GM12878 (cell line): ENCODE measurements around the gene CNDP1. TPM values are rescaled to one million over a fixed set of nuclear protein-coding genes. Genes with fewer than 3 reads are reported as not detected.

Experiments used
- ATAC-seq: fragments of 200-7000 bp; cut with Tn5 transposase; 3 replicates; pipeline ENCODE4 v1.9.1; 2020; ENCODE audit warnings: mild to moderate bottlenecking, moderate library complexity
- BruUV-seq: library from RNA; stranded (reverse); fragments of 400-500 nt; replicated peaks from 2 replicates; lab custom pipeline; 2021; lab: Mats Ljungman, UMichigan
- CTCF ChIA-PET: fragments of 300-600 bp; sonication (Branson Sonifier 250); formaldehyde crosslinking; extraction: SDS; loops from one replicate; lab custom pipeline; 2021; ENCODE audit warnings: inconsistent platforms; lab: Yijun Ruan, JAX
- POLR2A ChIA-PET: fragments of 350-600 bp; formaldehyde crosslinking; extraction: SDS; loops from one replicate; lab custom pipeline; 2021; ENCODE audit warnings: inconsistent platforms; lab: Charles Lee
- RAD21 ChIA-PET: fragments of 300-600 bp; sonication (Branson Sonifier 250); formaldehyde crosslinking; loops from one replicate; lab custom pipeline; 2023; ENCODE audit warnings: antibody characterized with exemption; ENCODE audit not compliant: unreplicated experiment; lab: Charles Lee
- SMC1A ChIA-PET: fragments of 300-600 bp; sonication (Branson Sonifier 250); formaldehyde crosslinking; loops from one replicate; lab custom pipeline; 2023; ENCODE audit not compliant: unreplicated experiment, uncharacterized antibody; lab: Charles Lee
- DNase-seq: peaks from one replicate; pipeline ENCODE4 v3.0.0-alpha.2; 2011; ENCODE audit warnings: low read depth, low spot score
- FAIRE-seq: peaks from 3 replicates; lab custom pipeline; 2011; peaks lifted over from hg19 to GRCh38; lab: Jason Lieb, UNC
- H2AFZ ChIP-seq: 2 replicates; pipeline ENCODE4 v1.6.0; 2011; ENCODE audit warnings: low read depth, low read length, control low read depth; ENCODE audit not compliant: control insufficient read depth
- H3K27ac ChIP-seq: 2 replicates; pipeline ENCODE4 v1.5.1; 2011; ENCODE audit warnings: control low read depth; ENCODE audit not compliant: control insufficient read depth, insufficient read depth
- H3K27me3 ChIP-seq, 2 experiments: replicated peaks in 1 of 2; 2 replicates each; pipeline versions ENCODE4 v1.6.0 to v1.6.1; 2011; ENCODE audit warnings: low read length in 1 of 2; ENCODE audit not compliant: control insufficient read depth in 2 of 2, insufficient read depth in 2 of 2
- H3K36me3 ChIP-seq, 2 experiments: 2 replicates each; pipeline ENCODE4 v1.5.1; 2011; ENCODE audit warnings: low read length in 1 of 2; ENCODE audit not compliant: control insufficient read depth in 2 of 2, insufficient read depth in 2 of 2
- H3K4me1 ChIP-seq: 2 replicates; pipeline ENCODE4 v1.6.1; 2011; ENCODE audit warnings: mild to moderate bottlenecking, low read length, moderate library complexity, mixed read lengths; ENCODE audit not compliant: control insufficient read depth, insufficient read depth
- H3K4me2 ChIP-seq: 2 replicates; pipeline ENCODE4 v1.6.0; 2011; ENCODE audit warnings: control low read depth; ENCODE audit not compliant: control insufficient read depth, insufficient read depth
- H3K4me3 ChIP-seq: fragments of 200-600 bp; sonication (generic); 2 replicates; pipeline ENCODE4 v1.5.1; 2016
- H3K79me2 ChIP-seq: 2 replicates; pipeline ENCODE4 v1.6.0; 2011; ENCODE audit warnings: low read length; ENCODE audit not compliant: control insufficient read depth, insufficient read depth
- H3K9ac ChIP-seq: 2 replicates; pipeline ENCODE4 v1.8.0; 2011; ENCODE audit warnings: low read length, control low read depth, mixed read lengths; ENCODE audit not compliant: control insufficient read depth, insufficient read depth
- H3K9me3 ChIP-seq: replicated peaks from 3 replicates; pipeline ENCODE4 v1.5.1; 2011; ENCODE audit warnings: mild to moderate bottlenecking, low read length; ENCODE audit not compliant: control insufficient read depth, insufficient read depth
- H4K20me1 ChIP-seq: 2 replicates; pipeline ENCODE4 v1.6.0; 2011; ENCODE audit not compliant: control insufficient read depth, insufficient read depth
- CBX5 ChIP-seq: sonication (generic); IDR thresholded peaks from 2 replicates; pipeline ENCODE4 v1.6.1; 2016; ENCODE audit warnings: low read depth, moderate library complexity, mild to moderate bottlenecking, inconsistent platforms
- CEBPB ChIP-seq, 2 experiments: fragments of 150-350 bp in 1 of 2; IDR thresholded peaks; 2 replicates each; pipeline ENCODE4 v1.6.1; 2012 to 2014; ENCODE audit warnings: low read depth in 2 of 2, low read length in 2 of 2, borderline replicate concordance in 1 of 2, inconsistent platforms in 1 of 2
- ETV6 ChIP-seq, 2 experiments: fragments of 450-650 bp in 1 of 2; IDR thresholded peaks in 1 of 2; conservative IDR thresholded peaks in 1 of 2; 2 replicates each; pipeline ENCODE4 v1.6.1; 2014; ENCODE audit warnings: antibody characterized with exemption in 1 of 2, borderline replicate concordance in 1 of 2, low read depth in 1 of 2, mild to moderate bottlenecking in 1 of 2, moderate library complexity in 1 of 2
- HDGF ChIP-seq: fragments of 450-650 bp; IDR thresholded peaks from 2 replicates; pipeline ENCODE4 v1.6.1; 2016; ENCODE audit warnings: antibody characterized with exemption
- PRDM15 ChIP-seq: fragments of 450-650 bp; formaldehyde crosslinking; IDR thresholded peaks from 2 replicates; pipeline ENCODE4 v1.4.0; 2020; ENCODE audit warnings: mild to moderate bottlenecking, moderate library complexity
- RAD21 ChIP-seq: IDR thresholded peaks from 2 replicates; pipeline ENCODE4 v1.6.1; 2011; ENCODE audit warnings: mild to moderate bottlenecking, low read depth, low read length, moderate library complexity; ENCODE audit not compliant: insufficient read depth
- RELB ChIP-seq: fragments of 450-650 bp; IDR thresholded peaks from 2 replicates; pipeline ENCODE4 v1.6.1; 2017; ENCODE audit warnings: low read depth, mild to moderate bottlenecking, moderate library complexity
- YY1 ChIP-seq: IDR thresholded peaks from 2 replicates; pipeline ENCODE4 v1.6.1; 2011; ENCODE audit warnings: low read depth, mild to moderate bottlenecking, low read length
- ZNF207 ChIP-seq: fragments of 450-650 bp; IDR thresholded peaks from 2 replicates; pipeline ENCODE4 v1.6.1; 2014; ENCODE audit warnings: antibody characterized with exemption, mild to moderate bottlenecking, borderline replicate concordance
- ZNF384 ChIP-seq: IDR thresholded peaks from 2 replicates; pipeline ENCODE4 v1.6.1; 2012; ENCODE audit warnings: low read depth, mild to moderate bottlenecking, low read length, improper control_type of control experiment, borderline replicate concordance
- ZZZ3 ChIP-seq: IDR thresholded peaks from 2 replicates; pipeline ENCODE4 v1.6.1; 2011; ENCODE audit warnings: low read depth; ENCODE audit not compliant: control insufficient read depth, insufficient read length
- WGBS: methylation state at CpG from one replicate; pipeline ENCODE4 v1.1.6; 2016; ENCODE audit warnings: low lambda C conversion rate; ENCODE audit not compliant: insufficient replicate concordance, insufficient coverage; ENCODE audit errors: missing lambda C conversion rate; 5-methylcytosine and 5-hydroxymethylcytosine counted together
- in situ Hi-C: fragments of 300-500 bp; cut with MboI; formaldehyde crosslinking; loops from 9 replicates; pipeline ENCODE4 v1.14.3; 2018; ENCODE audit warnings: mixed read lengths
- intact Hi-C: fragments of 100-400 bp; cut with micrococcal nuclease; formaldehyde crosslinking; loops from one replicate; pipeline ENCODE4 v1.14.2; 2022; ENCODE audit not compliant: unreplicated experiment
- polyA plus RNA-seq, 11 experiments: library from polyadenylated mRNA; depleted of rRNA in 4 of 11; unstranded in 6 of 11; stranded (reverse) in 5 of 11; fragments of >200 nt; fragmentation: Nextera tagmentation in 4 of 11; fragmentation: Illumina TruSeq in 1 of 11; extraction: Ambion mirVana in 4 of 11; extraction: Trizol in 1 of 11; gene quantifications; 1 replicate in 1 of 11; 2 replicates in 10 of 11; pipeline versions ENCODE4 v1.2.1 to v1.2.3, GENCODE V29; 2011 to 2016; ENCODE audit warnings: inconsistent platforms in 2 of 11, missing spikeins in 2 of 11, low read depth in 1 of 11
- total RNA-seq, 4 experiments: library from RNA; depleted of rRNA in 3 of 4; stranded (reverse); fragments of >200 nt in 3 of 4; fragmentation: Illumina TruSeq in 1 of 4; extraction: Trizol in 1 of 4; gene quantifications; 2 replicates each; pipeline versions ENCODE4 v1.2.1 to v1.2.3, GENCODE V29; 2013 to 2021
- TF ChIP-seq, protein P1 (sequence below), 3 experiments: IDR thresholded peaks in 2 of 3; conservative IDR thresholded peaks in 1 of 3; 2 replicates each; pipeline ENCODE4 v1.5.1; 2011; ENCODE audit warnings: low read depth in 3 of 3, low read length in 3 of 3, mild to moderate bottlenecking in 3 of 3, control low read depth in 2 of 3, moderate library complexity in 2 of 3, inconsistent platforms in 1 of 3, mixed read lengths in 1 of 3; ENCODE audit not compliant: control insufficient read depth in 2 of 3, insufficient read depth in 1 of 3; ENCODE audit errors: extremely low read depth in 1 of 3
- TF ChIP-seq, protein P2 (sequence below): IDR thresholded peaks from 2 replicates; pipeline ENCODE4 v1.6.1; 2011; ENCODE audit warnings: low read depth, mild to moderate bottlenecking, low read length, moderate library complexity, borderline replicate concordance; ENCODE audit errors: extremely low read depth

CNDP1 gene
- total and polyA plus RNA-seq, 10 of the 15 experiments (the other 5 are each of a cell fraction or from before 2014, with no cell fraction given) = 0.04 to 0.05 TPM; not detected in 8

DNA sequence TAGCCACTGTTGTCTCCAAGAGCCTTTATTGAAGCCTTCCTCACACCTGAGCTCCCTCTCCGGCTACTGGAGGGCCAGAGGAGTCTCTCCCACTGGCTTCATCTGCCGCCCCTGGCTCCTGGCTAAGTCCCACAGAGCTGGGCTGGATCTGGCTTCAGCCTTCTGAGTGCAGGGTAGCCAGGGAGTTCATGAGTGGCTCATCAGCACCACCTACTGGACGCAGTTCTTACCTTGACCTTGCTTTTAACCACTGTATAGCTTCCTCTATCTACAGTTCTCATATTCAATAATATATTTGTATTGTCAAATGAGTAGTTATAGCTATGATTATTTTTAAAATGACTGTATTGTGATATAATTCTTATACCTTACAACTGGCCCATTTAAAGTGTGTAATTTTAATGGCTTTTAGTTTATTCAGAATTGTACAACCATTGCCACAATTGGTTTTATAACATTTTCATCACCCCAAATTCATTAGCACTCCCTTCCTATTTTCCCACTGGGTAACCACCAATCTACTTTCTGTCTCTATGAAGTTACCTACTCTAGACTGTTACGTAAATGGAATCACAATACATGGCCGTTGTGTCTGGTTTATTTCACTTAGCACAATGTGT, 17.7 kb downstream of the CNDP1 start:
- Histone ChIP-seq H3K4me2 (no peak overlapping the region), H3K79me2 (no peaks in the 10 kb centered on the region), H3K4me3 (no peak overlapping the region), H4K20me1 (no peaks in the 10 kb centered on the region), H3K27me3 (no peaks in the 10 kb centered on the region; a peak in 1 of 4 replicates), H3K27ac (no peak overlapping the region), H3K9ac (no peak overlapping the region), H2AFZ (no peak overlapping the region), H3K36me3 (no peaks in the 10 kb centered on the region), H3K4me1 (0 out of 2 replicates have a peak, but pooled peaks cover 4% of the 10 kb centered on the region), H3K9me3 (peaks cover 5% of the 10 kb centered on the region; the same call in 1 of the 3 replicates)
- in situ Hi-C loops = loop anchor here (5.0 kb wide), 2 partner anchors 200 to 355 kb away; no protein-coding TSS in a partner anchor
- ChIA-PET RAD21 (interaction anchor here (0.6 to 1.9 kb wide), 19 partner anchors 10 to 673 kb away, joined by 3 to 15 read pairs (median 5); partner anchors contain the start of gene CNDP2), SMC1A (interaction anchor here (0.6 to 1.9 kb wide), 28 partner anchors 10 to 927 kb away, joined by 3 to 22 read pairs (median 4); partner anchors contain the start of gene CNDP2), POLR2A (interaction anchor here (0.6 to 0.9 kb wide), 4 partner anchors 10 to 309 kb away, joined by 3 to 6 read pairs (median 4); partner anchors contain the start of gene ZNF407), CTCF (interaction anchor here (0.6 to 1.6 kb wide), 44 partner anchors 10 to 512 kb away, joined by 3 to 42 read pairs (median 5); partner anchors contain the start of gene CNDP2)
- DNase-seq (peak; percentile 51), FAIRE-seq (peak; percentile 93), ATAC-seq (peak; percentile 100)
- no TSS peak for BruUV-seq
- 0% methylated on average over 5 of the region's 5 CpGs for WGBS
- intact Hi-C loops = loop anchor here (1.0 to 5.0 kb wide), 3 partner anchors 199 to 510 kb away; no protein-coding TSS in a partner anchor
- peak; percentile 86 for TF ChIP-seq RAD21
- TF ChIP-seq ZZZ3 = no peak
- no peak for TF ChIP-seq CBX5
- TF ChIP-seq, protein P1, sequence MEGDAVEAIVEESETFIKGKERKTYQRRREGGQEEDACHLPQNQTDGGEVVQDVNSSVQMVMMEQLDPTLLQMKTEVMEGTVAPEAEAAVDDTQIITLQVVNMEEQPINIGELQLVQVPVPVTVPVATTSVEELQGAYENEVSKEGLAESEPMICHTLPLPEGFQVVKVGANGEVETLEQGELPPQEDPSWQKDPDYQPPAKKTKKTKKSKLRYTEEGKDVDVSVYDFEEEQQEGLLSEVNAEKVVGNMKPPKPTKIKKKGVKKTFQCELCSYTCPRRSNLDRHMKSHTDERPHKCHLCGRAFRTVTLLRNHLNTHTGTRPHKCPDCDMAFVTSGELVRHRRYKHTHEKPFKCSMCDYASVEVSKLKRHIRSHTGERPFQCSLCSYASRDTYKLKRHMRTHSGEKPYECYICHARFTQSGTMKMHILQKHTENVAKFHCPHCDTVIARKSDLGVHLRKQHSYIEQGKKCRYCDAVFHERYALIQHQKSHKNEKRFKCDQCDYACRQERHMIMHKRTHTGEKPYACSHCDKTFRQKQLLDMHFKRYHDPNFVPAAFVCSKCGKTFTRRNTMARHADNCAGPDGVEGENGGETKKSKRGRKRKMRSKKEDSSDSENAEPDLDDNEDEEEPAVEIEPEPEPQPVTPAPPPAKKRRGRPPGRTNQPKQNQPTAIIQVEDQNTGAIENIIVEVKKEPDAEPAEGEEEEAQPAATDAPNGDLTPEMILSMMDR (IDR thresholded peaks at IDR 0.05 in 2 of 3, conservative IDR thresholded peaks at IDR 0.05 in 1 of 3; ENCODE audit: control insufficient read depth in 2 of 3, extremely low read depth in 1 of 3, insufficient read depth in 1 of 3, low read depth in 3 of 3, low read length in 3 of 3) = peak; percentile 76 to 92 (median 76); a peak in 5 of 6 replicates
- TF ChIP-seq HDGF = no peak
- TF ChIP-seq CEBPB (IDR thresholded peaks at IDR 0.05; ENCODE audit: borderline replicate concordance in 1 of 2, low read depth in 2 of 2, low read length in 2 of 2) = no peak
- 0 out of 2 replicates have a peak, but pooled peaks have one; percentile 36 for TF ChIP-seq YY1
- no peak for TF ChIP-seq ZNF207
- TF ChIP-seq ETV6 (conservative IDR thresholded peaks at IDR 0.05 in 1 of 2, IDR thresholded peaks at IDR 0.05 in 1 of 2; ENCODE audit: borderline replicate concordance in 1 of 2, low read depth in 1 of 2) = no peak
- no peak for TF ChIP-seq PRDM15 (CRISPR knock-in tag)
- no peak for TF ChIP-seq ZNF384
- no peak for TF ChIP-seq RELB
- TF ChIP-seq, protein P2, sequence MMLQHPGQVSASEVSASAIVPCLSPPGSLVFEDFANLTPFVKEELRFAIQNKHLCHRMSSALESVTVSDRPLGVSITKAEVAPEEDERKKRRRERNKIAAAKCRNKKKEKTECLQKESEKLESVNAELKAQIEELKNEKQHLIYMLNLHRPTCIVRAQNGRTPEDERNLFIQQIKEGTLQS = no peak
